ENCODE measurements around the gene COMMD1. TPM values are rescaled to one million over a fixed set of nuclear protein-coding genes. Genes with fewer than 3 reads are reported as not detected.

The COMMD1 gene
- total and polyA plus RNA-seq, 2 donors (not counting 1 experiment from before 2014, with no cell fraction given), result 38.6 to 49.3 TPM

DNA sequence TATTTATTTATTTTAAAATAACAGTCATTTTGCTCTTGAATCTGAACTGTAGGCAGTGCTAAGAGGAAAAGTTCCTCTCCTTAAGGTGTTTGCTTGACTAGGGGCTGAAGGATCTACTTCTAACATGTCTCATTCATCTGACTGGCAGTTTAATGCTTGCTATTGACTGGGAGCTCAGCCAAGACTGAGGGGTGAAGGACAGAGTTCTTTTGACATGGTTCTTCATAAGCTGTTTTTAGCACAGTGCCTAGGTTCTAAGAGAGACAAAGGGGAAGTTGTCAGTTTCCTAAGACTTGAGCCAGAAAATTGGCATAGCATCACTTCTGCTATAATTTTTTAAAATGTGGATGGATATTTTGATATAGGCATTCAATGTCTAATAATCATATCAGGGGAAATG lies 73.0 kb downstream of the COMMD1 start:
- no peak for DNase-seq (ENCODE audit: low read depth in 2 of 2)

DNA sequence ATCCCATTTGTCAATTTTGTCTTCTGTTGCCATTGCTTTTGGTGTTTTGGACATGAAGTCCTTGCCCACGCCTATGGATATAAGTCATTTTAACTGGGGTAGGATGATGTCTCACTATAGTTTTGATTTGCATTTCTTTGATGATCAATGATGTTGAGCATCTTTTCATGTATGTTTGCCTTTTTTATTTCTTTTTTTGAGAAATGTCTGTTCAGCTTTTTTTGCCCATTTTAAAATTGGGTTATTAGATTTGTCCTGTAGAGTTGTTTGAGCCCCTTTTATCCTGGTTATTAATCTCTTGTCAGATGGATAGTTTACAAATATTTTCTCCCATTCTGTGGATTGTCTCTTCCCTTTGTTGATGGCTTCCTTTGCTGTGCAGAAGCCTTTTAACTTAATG lies 75.3 kb downstream of the COMMD1 start:
- H3K27ac ChIP-seq (ENCODE audit: insufficient read depth, low read length), result no peak overlapping the region
- H3K36me3 ChIP-seq (ENCODE audit: control insufficient read depth, insufficient read depth, low read length), result no peaks in the 10 kb centered on the region
- no peak overlapping the region for H3K4me3 ChIP-seq (replicated peaks in 1 of 4; ENCODE audit: control extremely low read depth in 1 of 4, insufficient read depth in 1 of 4, low read depth in 3 of 4, low read length in 4 of 4)
- no peak overlapping the region for H3K9ac ChIP-seq (ENCODE audit: insufficient read depth, low read length)
- no peaks in the 10 kb centered on the region for H4K20me1 ChIP-seq (ENCODE audit: control insufficient read depth, extremely low read depth, insufficient read depth, low read length)
- TF ChIP-seq, protein P1, sequence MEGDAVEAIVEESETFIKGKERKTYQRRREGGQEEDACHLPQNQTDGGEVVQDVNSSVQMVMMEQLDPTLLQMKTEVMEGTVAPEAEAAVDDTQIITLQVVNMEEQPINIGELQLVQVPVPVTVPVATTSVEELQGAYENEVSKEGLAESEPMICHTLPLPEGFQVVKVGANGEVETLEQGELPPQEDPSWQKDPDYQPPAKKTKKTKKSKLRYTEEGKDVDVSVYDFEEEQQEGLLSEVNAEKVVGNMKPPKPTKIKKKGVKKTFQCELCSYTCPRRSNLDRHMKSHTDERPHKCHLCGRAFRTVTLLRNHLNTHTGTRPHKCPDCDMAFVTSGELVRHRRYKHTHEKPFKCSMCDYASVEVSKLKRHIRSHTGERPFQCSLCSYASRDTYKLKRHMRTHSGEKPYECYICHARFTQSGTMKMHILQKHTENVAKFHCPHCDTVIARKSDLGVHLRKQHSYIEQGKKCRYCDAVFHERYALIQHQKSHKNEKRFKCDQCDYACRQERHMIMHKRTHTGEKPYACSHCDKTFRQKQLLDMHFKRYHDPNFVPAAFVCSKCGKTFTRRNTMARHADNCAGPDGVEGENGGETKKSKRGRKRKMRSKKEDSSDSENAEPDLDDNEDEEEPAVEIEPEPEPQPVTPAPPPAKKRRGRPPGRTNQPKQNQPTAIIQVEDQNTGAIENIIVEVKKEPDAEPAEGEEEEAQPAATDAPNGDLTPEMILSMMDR (conservative IDR thresholded peaks at IDR 0.05 in 1 of 2, IDR thresholded peaks at IDR 0.05 in 1 of 2; ENCODE audit: low read depth in 1 of 2, low read length in 2 of 2), result no peak
- no peak for TF ChIP-seq EZH2 (IDR thresholded peaks at IDR 0.05; ENCODE audit: low read length, missing control alignments)
- H3K4me2 ChIP-seq (ENCODE audit: extremely low read depth, insufficient read depth, low read length), result no peak overlapping the region
- H3K79me2 ChIP-seq (ENCODE audit: control insufficient read depth, insufficient read depth, low read length), result no peaks in the 10 kb centered on the region
- no peaks in the 10 kb centered on the region for H3K4me1 ChIP-seq (ENCODE audit: control insufficient read depth, extremely low read depth, insufficient read depth, low read length)
- no peaks in the 10 kb centered on the region for H3K9me3 ChIP-seq (ENCODE audit: control insufficient read depth, insufficient read depth, low read depth, low read length)
- H2AFZ ChIP-seq (ENCODE audit: low read length), result no peak overlapping the region
- H3K27me3 ChIP-seq (ENCODE audit: control insufficient read depth, insufficient read depth, low read length), result no peaks in the 10 kb centered on the region
- no peak for DNase-seq (ENCODE audit: low read depth in 2 of 2)

More for the DNA sequence above, 73.0 kb downstream of the COMMD1 start:
- TF ChIP-seq EZH2 (IDR thresholded peaks at IDR 0.05; ENCODE audit: low read length, missing control alignments), result no peak
- TF ChIP-seq, protein P1 (conservative IDR thresholded peaks at IDR 0.05 in 1 of 2, IDR thresholded peaks at IDR 0.05 in 1 of 2; ENCODE audit: low read depth in 1 of 2, low read length in 2 of 2), result no peak
- H3K27ac ChIP-seq (ENCODE audit: insufficient read depth, low read length), result no peak overlapping the region
- H3K27me3 ChIP-seq (ENCODE audit: control insufficient read depth, insufficient read depth, low read length), result no peaks in the 10 kb centered on the region
- H3K9me3 ChIP-seq (ENCODE audit: control insufficient read depth, insufficient read depth, low read depth, low read length), result no peaks in the 10 kb centered on the region
- no peaks in the 10 kb centered on the region for H3K79me2 ChIP-seq (ENCODE audit: control insufficient read depth, insufficient read depth, low read length)
- H3K4me3 ChIP-seq (replicated peaks in 1 of 4; ENCODE audit: control extremely low read depth in 1 of 4, insufficient read depth in 1 of 4, low read depth in 3 of 4, low read length in 4 of 4), result no peak overlapping the region
- no peaks in the 10 kb centered on the region for H3K36me3 ChIP-seq (ENCODE audit: control insufficient read depth, insufficient read depth, low read length)
- no peak overlapping the region for H3K9ac ChIP-seq (ENCODE audit: insufficient read depth, low read length)
- no peaks in the 10 kb centered on the region for H4K20me1 ChIP-seq (ENCODE audit: control insufficient read depth, extremely low read depth, insufficient read depth, low read length)
- H3K4me2 ChIP-seq (ENCODE audit: extremely low read depth, insufficient read depth, low read length), result no peak overlapping the region
- H2AFZ ChIP-seq (ENCODE audit: low read length), result no peak overlapping the region
- H3K4me1 ChIP-seq (ENCODE audit: control insufficient read depth, extremely low read depth, insufficient read depth, low read length), result no peaks in the 10 kb centered on the region

DNA sequence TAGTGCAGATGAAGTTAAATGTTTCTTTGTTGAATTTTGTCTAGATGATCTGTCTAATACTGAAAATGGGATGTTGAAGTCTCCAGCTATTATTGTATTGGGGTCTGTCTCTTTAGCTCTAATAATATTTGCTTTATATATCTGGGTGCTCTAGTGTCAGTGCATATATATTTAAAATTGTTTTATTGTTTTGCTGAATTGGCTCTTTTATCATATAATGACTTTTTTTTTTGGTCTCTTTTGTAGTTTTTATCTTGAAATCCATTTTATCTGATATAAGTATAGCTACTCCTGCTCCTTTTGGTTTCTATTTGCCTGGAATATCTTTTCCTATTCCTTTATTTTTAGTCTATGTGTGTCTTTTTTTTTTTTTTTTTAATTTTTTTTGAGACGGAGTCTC lies 79.2 kb downstream of the COMMD1 start:
- Histone ChIP-seq H3K4me3 (replicated peaks in 1 of 4; ENCODE audit: control extremely low read depth in 1 of 4, insufficient read depth in 1 of 4, low read depth in 3 of 4, low read length in 4 of 4) (no peak overlapping the region), H3K27ac (ENCODE audit: insufficient read depth, low read length) (no peak overlapping the region), H3K9ac (ENCODE audit: insufficient read depth, low read length) (no peak overlapping the region), H4K20me1 (ENCODE audit: control insufficient read depth, extremely low read depth, insufficient read depth, low read length) (no peaks in the 10 kb centered on the region), H3K79me2 (ENCODE audit: control insufficient read depth, insufficient read depth, low read length) (no peaks in the 10 kb centered on the region), H3K9me3 (ENCODE audit: control insufficient read depth, insufficient read depth, low read depth, low read length) (no peaks in the 10 kb centered on the region), H3K27me3 (ENCODE audit: control insufficient read depth, insufficient read depth, low read length) (no peaks in the 10 kb centered on the region), H2AFZ (ENCODE audit: low read length) (no peak overlapping the region), H3K4me2 (ENCODE audit: extremely low read depth, insufficient read depth, low read length) (no peak overlapping the region), H3K4me1 (ENCODE audit: control insufficient read depth, extremely low read depth, insufficient read depth, low read length) (no peaks in the 10 kb centered on the region), H3K36me3 (ENCODE audit: control insufficient read depth, insufficient read depth, low read length) (no peaks in the 10 kb centered on the region)
- TF ChIP-seq, protein P1 (conservative IDR thresholded peaks at IDR 0.05 in 1 of 2, IDR thresholded peaks at IDR 0.05 in 1 of 2; ENCODE audit: low read depth in 1 of 2, low read length in 2 of 2), result no peak
- TF ChIP-seq EZH2 (IDR thresholded peaks at IDR 0.05; ENCODE audit: low read length, missing control alignments), result no peak
- DNase-seq (ENCODE audit: low read depth in 2 of 2), result no peak
